DMS53 treated with DMSO at 0.1 percent for 48 hours (cell line): Measurements from ENCODE around the gene DGKA.
"Not testable (repeated sequence)": the region's sequence is repeated elsewhere in the genome, so short reads cannot be mapped to it uniquely, and the experiment has no call there.

Experiments
- DNase-seq: peaks from one replicate; lab custom pipeline; 2025; ENCODE audit not compliant: unreplicated experiment; lab: John Stamatoyannopoulos, UW

Gene DGKA

GRCh38 chr12:55930771-55931316 is at the start of gene DGKA:
Gene DGKA, plus strand, starts transcription at chr12:55931162. Its CDS starts 5,342 bp downstream, at chr12:55936504.
- DNase-seq, result peak; percentile 77

- DNase-seq, result no peak
These were observed 45.8 kb upstream of the DGKA start for GRCh38 chr12:55885113-55885512.

DNA sequence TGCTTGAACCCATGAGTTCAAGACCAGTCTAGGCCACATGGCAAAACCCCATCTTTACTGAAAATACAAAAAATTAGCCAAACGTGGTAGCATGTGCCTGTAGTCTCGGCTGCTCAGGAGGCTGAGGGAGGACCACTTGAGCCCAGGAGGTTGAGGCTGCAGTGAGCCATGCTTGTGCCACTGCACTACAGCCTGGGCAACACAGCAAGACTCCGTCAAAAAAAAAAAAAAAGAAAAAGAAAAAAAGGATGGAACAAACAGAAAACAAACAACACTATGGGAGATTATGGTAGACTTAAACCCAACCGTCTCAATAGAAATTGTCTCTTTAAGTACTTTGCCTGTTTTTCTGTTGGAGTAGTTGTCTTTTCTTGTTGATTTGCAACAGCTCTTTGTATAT is 39.7 kb upstream of the DGKA start:
- no peak for DNase-seq

GRCh38 chr12:55893723-55894122 is 37.2 kb upstream of the DGKA start:
- no peak for DNase-seq

DNA sequence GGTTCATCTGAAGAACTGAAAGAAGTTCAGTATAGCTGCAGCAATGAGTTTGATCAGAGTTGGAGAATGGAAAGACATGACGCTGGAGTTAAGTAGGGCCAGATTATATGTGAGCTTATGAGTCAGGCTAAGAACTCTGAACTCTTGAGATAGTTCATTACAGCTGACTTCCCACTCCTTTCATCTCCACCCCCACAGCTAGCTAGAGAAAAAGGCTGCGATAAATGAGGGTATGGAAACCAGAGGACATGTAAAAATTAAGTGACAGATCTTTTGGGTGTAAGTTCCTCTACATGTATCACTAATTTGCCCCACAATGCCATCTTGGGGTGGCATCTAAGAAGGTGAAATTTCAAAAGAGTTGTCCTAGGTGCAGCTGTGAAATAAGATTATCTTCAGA is 31.9 kb upstream of the DGKA start:
- no peak for DNase-seq

DNA sequence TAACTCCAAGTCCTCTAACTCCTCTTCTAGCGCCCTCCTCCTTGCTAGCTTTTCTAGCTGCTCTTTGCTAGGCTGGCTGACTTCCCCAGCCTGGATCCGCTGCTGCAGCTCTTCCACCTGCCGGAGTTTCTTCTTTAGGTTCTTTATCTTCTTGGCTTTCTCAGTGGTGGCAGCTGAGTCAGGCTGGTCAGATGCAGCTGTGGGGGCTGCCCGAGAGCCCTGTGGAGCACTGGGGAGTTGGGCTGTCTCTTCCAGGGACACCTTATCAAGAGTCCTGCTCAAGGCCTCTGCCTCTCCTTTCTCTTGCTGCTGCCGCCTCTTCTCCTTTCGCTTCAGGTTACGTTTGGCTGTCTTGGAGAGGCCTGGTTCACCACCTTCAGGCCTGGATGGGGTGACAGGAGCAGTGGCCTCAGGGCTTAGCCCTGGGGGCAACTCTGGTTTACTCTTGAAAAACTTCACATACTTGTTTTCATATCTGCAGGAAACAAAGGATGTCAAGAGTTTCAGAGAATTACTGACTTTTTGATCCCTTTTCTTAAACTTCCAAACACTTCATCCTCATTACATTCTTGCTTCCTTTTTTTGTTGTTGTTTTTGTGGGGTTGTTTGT is 29.0 kb upstream of the DGKA start:
- no peak for DNase-seq

DNA sequence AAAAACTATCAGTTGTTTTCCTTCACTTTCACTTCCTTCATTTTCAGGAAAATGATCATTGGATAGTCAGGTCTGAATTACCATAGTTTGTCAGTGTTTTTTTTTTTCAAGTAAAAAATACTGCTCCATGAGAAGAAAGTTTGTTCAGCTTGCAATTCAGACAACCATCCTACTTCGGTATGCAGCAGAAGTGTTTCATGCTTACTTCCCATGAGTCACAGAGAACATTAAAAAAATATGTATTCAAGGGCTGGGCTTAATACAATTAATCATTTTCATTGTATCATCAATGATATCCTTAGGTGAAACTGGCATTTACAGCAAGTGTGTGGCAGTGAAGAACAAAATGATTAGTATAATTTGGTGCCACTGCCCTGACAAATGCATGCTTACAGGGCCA is 24.9 kb upstream of the DGKA start:
- no peak for DNase-seq

GRCh38 chr12:55908726-55909512 is 22.0 kb upstream of the DGKA start:
- no peak for DNase-seq

DNA sequence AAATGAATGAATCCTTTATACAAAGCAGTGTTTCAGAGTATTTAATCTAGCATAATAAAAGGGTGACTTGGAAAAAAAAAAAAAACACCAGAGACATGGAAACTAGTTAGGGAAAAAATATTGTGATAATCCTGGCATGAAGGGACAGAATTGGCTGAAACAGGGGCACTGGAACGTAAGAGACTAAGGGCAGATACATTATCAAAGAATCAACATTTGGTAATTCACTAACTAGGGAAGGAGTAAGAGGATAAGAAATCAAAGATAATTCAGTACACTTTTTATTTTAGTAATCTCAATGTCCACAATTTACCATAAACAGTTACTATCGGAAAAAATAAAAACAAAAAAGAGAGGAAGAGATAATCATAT is 21.5 kb upstream of the DGKA start:
- no peak for DNase-seq

DNA sequence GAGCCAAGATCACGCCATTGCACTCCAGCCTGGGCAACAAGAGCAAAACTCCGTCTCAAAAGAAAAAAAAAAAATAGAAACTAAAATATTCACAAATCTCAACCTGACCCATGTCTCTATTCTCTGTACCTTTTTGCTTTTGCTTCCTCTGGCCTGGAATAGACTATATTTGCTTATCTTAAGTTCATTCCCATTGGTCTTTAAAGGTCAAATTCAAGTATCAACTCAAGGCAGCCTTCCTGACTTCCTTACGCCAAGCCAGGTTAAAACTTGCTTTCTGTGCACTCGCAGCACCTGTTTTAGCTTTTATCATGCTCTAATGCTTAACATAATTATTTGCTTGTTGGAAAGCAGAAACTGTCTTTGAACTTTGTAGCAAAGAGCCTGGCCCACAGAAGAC is 18.1 kb upstream of the DGKA start:
- no peak for DNase-seq

GRCh38 chr12:55915482-55915859 is 15.5 kb upstream of the DGKA start:
- DNase-seq, result no peak

- DNase-seq, result not testable (repeated sequence)
These were observed 11.9 kb upstream of the DGKA start for GRCh38 chr12:55919032-55919431.

GRCh38 chr12:55922126-55922525 is 8.8 kb upstream of the DGKA start:
- DNase-seq, result no peak

GRCh38 chr12:55923648-55924047 is 7.3 kb upstream of the DGKA start:
- not testable (repeated sequence) for DNase-seq

GRCh38 chr12:55925371-55925770 is 5.6 kb upstream of the DGKA start:
- DNase-seq, result no peak

GRCh38 chr12:55925870-55926737 is 4.9 kb upstream of the DGKA start:
- no peak for DNase-seq

- DNase-seq, result peak; percentile 72
These were observed 4.0 kb upstream of the DGKA start for GRCh38 chr12:55926738-55927587.

DNA sequence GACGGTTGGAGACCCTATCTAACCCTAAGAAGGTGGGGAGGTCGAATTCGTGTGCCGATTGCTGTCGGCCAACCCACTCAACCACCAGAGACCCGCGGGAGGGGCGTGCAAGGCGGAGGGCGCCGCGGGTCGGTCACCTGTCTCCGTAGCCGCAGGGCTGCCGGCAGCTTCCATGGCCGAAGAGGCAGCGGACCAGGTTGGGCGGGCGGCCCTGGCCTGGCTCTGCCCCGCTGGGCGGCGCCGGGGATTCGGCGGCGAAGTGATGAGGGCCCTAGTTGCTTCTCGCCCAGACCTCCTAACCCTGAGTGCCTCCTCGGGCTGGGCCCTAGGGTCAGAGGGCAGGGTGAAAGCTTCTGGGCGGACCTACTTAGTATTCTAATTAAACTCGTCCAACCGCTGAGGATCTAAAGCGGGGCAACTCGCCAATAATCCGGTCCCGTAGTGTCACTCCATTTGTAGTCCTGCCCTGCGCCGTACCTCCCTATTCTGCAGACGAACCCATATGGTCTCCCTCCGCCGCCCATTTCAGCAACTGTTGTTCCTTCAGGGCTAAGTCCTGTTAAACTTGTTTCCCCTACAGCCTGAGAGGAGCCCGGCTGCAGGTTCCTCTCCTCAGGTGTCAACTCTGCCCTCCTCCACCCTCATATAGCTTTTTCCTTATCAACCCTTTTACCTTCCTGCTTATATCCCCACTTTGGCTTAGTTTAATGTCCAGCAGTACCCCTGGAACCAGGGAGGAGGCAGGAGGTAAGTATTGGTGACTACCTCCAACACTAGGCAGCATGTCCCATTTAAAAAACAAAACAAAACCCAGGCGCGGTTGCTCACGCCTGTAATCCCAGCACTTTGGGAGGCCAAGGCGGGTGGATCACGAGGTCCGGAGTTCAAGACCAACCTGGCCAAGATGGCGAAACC is 3.1 kb upstream of the DGKA start, which contains the start of gene PYM1:
PYM1 (minus strand) TSS at position 307 of the 915 bp plus-strand sequence; CDS start at position 174, 133 bp downstream.
- DNase-seq, result peak; percentile 63

DNA sequence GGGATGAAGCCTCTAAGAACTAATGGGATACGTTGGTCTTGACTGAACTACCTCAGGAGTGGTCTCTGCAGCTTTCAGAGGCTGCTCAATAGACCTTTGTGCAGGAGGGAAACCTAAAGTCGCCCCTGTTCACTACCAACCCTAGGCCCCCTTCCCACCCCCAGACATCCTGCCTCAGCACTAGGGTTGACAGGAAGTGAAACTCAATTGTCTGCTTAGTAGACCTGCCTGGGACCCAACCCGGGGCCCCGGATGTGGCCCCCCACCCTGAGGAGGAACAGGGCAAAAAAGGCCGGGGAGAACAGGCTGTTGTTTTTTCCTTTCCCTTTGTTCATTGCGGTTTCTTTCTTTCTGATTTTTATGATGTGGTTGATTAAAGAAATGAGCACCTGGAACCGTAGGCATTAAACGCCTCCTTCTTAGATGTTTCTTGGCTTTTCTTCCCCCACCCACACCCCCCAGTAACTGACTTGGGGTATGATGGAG is 1.6 kb upstream of the DGKA start:
- DNase-seq, result no peak
